ENCODE results near the gene TMED4.

The TMED4 gene

GRCh38 chr7:44621034-44621749 is 39.2 kb upstream of the TMED4 start:
- H3K9ac ChIP-seq (ENCODE audit: low read length) = no peak overlapping the region
- no peak overlapping the region for H3K4me3 ChIP-seq (ENCODE audit: low read length)
- H3F3A ChIP-seq (ENCODE audit: insufficient read depth, low read length) = peaks cover 36% of the 10 kb centered on the region
- H3K9me3 ChIP-seq (replicated peaks; ENCODE audit: insufficient read depth, low read length) = no peaks in the 10 kb centered on the region
- H3K27me3 ChIP-seq (replicated peaks; ENCODE audit: insufficient read depth, low read length) = no peaks in the 10 kb centered on the region
- 0 out of 2 replicates have a peak, but pooled peaks cover 5% of the 10 kb centered on the region for H4K20me1 ChIP-seq (ENCODE audit: insufficient read depth, low read length)
- no peak overlapping the region for H3K27ac ChIP-seq (ENCODE audit: low read length)
- TF ChIP-seq CTCF (IDR thresholded peaks at IDR 0.05; ENCODE audit: low read length) = no peak
- TF ChIP-seq EZH2phosphoT487 (IDR thresholded peaks at IDR 0.05; ENCODE audit: low read length) = no peak
- no peak for TF ChIP-seq EZH2 (optimal IDR thresholded peaks at IDR 0.05; ENCODE audit: low read depth, low read length)
- no peak overlapping the region for H2AFZ ChIP-seq (ENCODE audit: low read length)
- no peak overlapping the region for H3K4me2 ChIP-seq (ENCODE audit: low read depth, low read length)
- H3K4me1 ChIP-seq (ENCODE audit: low read length) = peaks cover 53% of the 10 kb centered on the region
- H3K79me2 ChIP-seq (ENCODE audit: low read length) = peaks cover 97% of the 10 kb centered on the region
- H3K9me2 ChIP-seq (replicated peaks; ENCODE audit: insufficient read depth, low read length) = no peaks in the 10 kb centered on the region
- DNase-seq = no peak
- peaks cover 8% of the 10 kb centered on the region; the same call in 1 of the 2 replicates for H3K36me3 ChIP-seq (replicated peaks; ENCODE audit: insufficient read depth, low read length)

- no peak for DNase-seq
- peaks cover 36% of the 10 kb centered on the region for H3K4me1 ChIP-seq (ENCODE audit: low read length)
Observed at GRCh38 chr7:44618753-44619152, 36.7 kb upstream of the TMED4 start.

GRCh38 chr7:44618045-44618444 is 36.0 kb upstream of the TMED4 start:
- H3K79me2 ChIP-seq (ENCODE audit: low read length) = peaks cover 97% of the 10 kb centered on the region
- peaks cover 10% of the 10 kb centered on the region; the same call in 1 of the 2 replicates for H4K20me1 ChIP-seq (ENCODE audit: insufficient read depth, low read length)
- TF ChIP-seq EZH2phosphoT487 (IDR thresholded peaks at IDR 0.05; ENCODE audit: low read length) (no peak), EZH2 (optimal IDR thresholded peaks at IDR 0.05; ENCODE audit: low read depth, low read length) (no peak), CTCF (IDR thresholded peaks at IDR 0.05; ENCODE audit: low read length) (no peak)
- no peaks in the 10 kb centered on the region for H3K9me3 ChIP-seq (replicated peaks; ENCODE audit: insufficient read depth, low read length)
- no peak overlapping the region for H3K9ac ChIP-seq (ENCODE audit: low read length)
- H3F3A ChIP-seq (ENCODE audit: insufficient read depth, low read length) = peaks cover 22% of the 10 kb centered on the region
- peaks cover 8% of the 10 kb centered on the region; the same call in 1 of the 2 replicates for H3K36me3 ChIP-seq (replicated peaks; ENCODE audit: insufficient read depth, low read length)
- no peak overlapping the region for H3K27ac ChIP-seq (ENCODE audit: low read length)
- H2AFZ ChIP-seq (ENCODE audit: low read length) = no peak overlapping the region
- no peaks in the 10 kb centered on the region for H3K27me3 ChIP-seq (replicated peaks; ENCODE audit: insufficient read depth, low read length)
- 0 out of 2 replicates have a peak overlapping the region, but pooled peaks have one; percentile 11 for H3K4me2 ChIP-seq (ENCODE audit: low read depth, low read length)
- H3K4me3 ChIP-seq (ENCODE audit: low read length) = no peak overlapping the region
- peaks cover 29% of the 10 kb centered on the region for H3K4me1 ChIP-seq (ENCODE audit: low read length)
- no peaks in the 10 kb centered on the region for H3K9me2 ChIP-seq (replicated peaks; ENCODE audit: insufficient read depth, low read length)
- DNase-seq = no peak

More at GRCh38 chr7:44618753-44619152, 36.7 kb upstream of the TMED4 start:
- Histone ChIP-seq H3K9ac (ENCODE audit: low read length) (no peak overlapping the region), H3K27ac (ENCODE audit: low read length) (no peak overlapping the region), H3K36me3 (replicated peaks; ENCODE audit: insufficient read depth, low read length) (peaks cover 8% of the 10 kb centered on the region; the same call in 1 of the 2 replicates), H3K9me3 (replicated peaks; ENCODE audit: insufficient read depth, low read length) (no peaks in the 10 kb centered on the region), H3F3A (ENCODE audit: insufficient read depth, low read length) (peaks cover 29% of the 10 kb centered on the region), H3K4me2 (ENCODE audit: low read depth, low read length) (no peak overlapping the region), H4K20me1 (ENCODE audit: insufficient read depth, low read length) (peaks cover 10% of the 10 kb centered on the region; the same call in 1 of the 2 replicates), H2AFZ (ENCODE audit: low read length) (no peak overlapping the region), H3K9me2 (replicated peaks; ENCODE audit: insufficient read depth, low read length) (no peaks in the 10 kb centered on the region), H3K79me2 (ENCODE audit: low read length) (peaks cover 97% of the 10 kb centered on the region), H3K4me3 (ENCODE audit: low read length) (no peak overlapping the region), H3K27me3 (replicated peaks; ENCODE audit: insufficient read depth, low read length) (no peaks in the 10 kb centered on the region)
- no peak for TF ChIP-seq CTCF (IDR thresholded peaks at IDR 0.05; ENCODE audit: low read length)
- TF ChIP-seq EZH2 (optimal IDR thresholded peaks at IDR 0.05; ENCODE audit: low read depth, low read length) = no peak
- TF ChIP-seq EZH2phosphoT487 (IDR thresholded peaks at IDR 0.05; ENCODE audit: low read length) = no peak
